Fibroblast of skin of left biceps (primary cell): ENCODE results near the gene CUBN.
"Not testable (repeated sequence)": the region's sequence is repeated elsewhere in the genome, so short reads cannot be mapped to it uniquely, and the experiment has no call there.

Experiments
- DNase-seq, 2 experiments: peaks; one replicate each; pipeline ENCODE4 v3.0.0-alpha.2; 2013; ENCODE audit warnings: low read depth in 2 of 2

Gene CUBN

DNA sequence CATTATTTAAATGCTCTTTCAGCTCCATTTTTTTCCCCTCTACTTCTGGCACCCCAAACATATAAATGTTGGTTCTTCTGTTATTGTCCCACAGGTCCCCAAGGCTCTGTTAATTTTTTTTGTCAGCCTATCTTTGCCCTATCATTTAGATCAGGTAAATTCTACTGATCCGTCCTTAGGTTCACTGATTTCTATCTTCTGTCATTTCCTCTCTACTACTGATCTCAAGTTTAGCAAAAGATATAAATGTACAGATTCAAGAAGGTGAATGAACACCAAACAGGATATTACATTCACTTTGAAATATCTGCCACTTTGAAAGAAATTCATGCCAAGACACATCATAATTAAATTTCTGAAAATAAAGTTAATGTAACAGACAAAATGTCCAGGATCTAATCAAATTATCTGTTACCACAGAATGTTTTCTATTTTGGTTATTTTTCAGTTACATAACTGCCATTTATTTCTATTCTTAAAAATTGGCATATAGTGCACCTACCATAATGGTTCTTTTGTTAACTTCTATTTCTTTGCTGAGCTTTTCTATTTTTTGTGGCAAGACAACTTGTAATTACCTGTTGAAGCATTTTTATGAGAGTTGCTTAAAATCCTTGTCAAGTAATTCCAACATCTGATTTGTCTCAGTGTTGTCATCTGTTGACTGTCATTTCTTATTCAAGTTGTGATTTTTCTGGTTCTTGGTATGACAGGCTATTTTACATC, 12.1 kb upstream of the CUBN start:
- no peak for DNase-seq

DNA sequence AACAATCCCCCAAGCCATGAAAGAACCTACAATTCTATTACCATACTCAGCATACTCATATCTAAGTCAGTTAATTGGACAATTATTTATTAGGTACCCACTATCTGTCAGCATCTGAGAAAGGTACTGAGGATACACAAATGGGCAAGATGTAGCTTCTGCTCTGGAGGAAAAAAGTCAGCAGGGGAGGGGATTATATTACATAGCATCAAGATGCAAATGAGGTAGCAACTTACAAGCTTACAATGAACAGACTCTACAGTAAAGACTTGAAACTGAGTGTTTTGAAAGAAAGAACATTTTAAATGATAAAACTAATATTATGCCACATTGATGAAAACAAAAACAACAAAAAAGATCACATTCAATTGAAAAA, 10.8 kb upstream of the CUBN start:
- no peak for DNase-seq

DNA sequence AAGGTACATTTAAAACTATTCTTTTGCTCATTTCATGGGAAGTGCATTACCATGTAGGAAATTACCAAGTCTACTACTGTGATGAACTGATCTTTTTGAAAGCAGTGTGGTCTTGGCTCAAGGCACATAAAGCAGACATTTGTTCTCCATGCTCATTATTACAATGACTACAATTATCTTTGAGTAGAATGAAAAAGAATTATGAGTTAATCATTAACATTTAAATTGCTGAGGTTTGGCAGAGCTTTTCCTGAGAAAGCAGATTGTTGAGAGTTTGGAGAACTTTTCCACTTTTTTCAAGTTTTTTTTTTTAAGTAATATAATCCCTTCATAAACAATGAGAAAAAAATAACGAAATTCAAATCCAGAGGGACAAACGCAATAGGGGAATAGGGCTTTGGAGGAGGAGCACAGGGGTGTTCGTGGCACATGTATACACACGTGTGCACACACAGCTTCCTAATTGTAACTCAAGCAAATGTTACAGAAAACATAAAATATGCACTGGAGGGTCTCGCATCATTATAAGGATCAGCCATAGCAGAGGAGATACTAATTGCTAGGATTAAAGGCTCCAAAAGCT, 8.9 kb upstream of the CUBN start:
- DNase-seq: no peak

DNA sequence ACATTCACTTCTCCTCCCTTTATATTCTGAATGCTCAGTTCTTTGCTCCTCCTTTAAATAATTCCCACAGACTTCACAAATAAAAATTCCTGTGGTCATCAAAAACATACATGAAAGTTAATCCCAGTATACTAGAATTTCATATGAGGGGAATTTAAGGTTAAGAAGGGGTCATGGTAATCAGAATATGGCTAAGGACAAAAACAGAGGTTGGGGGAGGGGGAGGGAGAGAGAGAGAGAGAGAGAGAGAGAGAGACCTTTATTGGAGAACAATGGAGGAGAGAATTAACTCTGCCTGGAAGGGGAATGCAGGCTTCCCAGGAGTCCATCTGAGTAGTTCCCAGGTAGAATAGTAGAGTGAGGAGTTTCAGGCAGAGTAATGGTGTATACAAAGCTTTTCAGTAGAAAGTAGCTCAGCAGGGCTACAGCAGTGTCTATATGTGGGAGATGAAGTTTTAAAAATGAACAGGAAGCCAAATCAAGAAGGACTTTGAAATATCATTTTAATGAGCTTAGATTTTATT, 5.2 kb upstream of the CUBN start:
- DNase-seq: no peak

DNA sequence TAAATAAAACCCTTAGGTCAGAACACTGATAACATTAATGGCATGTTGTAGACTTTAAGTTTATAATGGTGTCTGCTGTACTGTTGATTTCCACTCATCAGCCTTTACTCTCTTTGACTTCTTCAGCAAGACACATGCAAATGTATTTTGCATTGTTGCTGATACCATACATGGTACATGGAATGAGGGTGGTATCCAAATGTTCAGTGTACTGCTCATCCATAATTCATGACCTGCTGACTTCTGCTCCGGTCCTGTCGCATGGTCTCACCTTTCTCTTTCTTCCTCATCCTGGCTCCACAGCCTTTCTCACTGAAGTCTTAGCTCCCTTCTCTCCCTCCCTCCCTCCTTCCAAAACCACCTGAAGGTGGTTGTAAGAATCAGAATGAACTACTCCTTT, 4.7 kb upstream of the CUBN start:
- DNase-seq: no peak

DNA sequence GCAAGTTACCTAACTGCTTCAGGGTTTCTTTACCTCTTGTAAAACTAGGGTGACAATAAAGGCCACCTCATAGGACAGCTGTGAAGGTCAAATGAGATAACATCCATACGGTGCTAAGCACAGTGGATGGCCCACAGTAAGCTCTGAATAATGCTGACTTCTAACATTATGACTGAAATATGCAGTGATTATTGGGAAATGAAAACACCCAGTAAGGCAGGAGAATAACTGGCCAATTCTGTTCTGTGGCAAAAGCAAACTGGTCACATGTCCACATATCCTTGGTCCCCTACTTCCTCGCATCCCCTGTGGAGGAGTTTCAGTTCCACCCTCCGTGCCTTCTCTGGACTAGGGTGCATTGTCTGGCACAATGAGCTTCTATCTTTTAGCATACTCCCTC, 1.4 kb downstream of the CUBN start:
- DNase-seq: no peak

DNA sequence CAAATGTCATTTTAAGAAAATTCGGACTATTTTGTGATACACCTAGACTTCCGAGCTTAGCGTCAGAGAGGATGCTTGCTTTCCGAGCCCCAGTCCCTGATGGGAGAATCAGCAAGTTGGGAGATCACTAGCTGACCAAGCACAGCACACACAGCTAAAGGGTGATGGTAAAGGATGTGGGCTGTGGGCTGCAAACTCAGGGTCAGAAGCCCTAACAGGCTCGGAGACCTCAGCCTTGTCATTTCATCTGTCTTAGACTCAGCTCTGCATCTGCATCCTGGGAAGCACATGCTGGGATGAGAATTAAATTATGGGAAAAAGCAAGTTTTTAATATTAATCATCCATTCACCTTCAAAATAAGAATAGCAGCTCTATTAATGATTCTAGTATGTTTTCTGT, 3.3 kb downstream of the CUBN start:
- DNase-seq: no peak

DNA sequence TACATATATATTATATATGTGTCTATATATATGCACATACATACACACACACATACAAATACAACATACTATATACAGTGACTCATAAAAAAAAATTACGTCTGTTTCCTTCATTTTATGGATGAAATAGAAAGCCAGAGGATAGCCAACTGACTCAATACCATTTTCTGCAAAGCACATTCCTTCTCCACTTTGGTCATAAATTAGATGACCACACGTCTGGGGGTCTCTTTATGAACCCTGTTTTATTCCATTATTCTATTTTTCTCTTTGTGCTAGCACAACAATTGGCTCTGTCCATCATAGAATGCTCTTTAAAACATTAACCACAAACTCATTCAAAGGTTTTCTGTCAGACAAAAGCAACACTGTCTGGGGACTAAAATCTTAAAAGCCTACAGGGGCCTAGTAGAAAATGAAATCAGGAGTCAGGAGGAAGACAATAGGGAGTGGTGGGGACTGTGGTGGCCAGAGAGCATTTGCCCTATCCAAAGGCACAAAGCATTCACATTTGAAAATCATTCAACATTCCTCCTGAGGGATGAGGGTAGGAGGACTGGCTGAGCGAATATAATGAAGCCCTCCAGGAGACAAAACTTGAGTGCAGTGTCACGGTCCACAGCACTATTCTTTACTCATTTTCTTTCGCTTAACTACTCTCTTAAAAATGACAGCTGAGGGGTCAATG, 4.3 kb downstream of the CUBN start:
- no peak for DNase-seq

DNA sequence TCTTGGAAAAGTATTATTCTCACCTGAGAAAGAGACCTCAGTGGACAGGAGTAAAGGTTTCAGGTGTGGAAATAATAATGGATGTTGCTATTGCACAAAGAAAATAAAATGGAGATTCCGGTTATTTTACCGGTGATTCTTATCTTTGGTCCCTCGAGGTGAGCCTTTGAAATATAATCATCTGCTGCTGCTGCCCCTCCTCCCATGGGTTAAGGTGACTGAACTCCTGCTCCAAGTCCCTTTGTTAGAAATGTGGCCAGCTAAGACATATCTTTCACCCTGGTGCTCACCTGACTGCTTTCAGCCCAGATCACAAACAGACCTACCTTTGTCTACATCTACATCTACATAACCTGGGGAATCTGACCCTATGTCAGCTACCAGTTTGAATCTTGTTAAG, 5.7 kb downstream of the CUBN start:
- no peak for DNase-seq

DNA sequence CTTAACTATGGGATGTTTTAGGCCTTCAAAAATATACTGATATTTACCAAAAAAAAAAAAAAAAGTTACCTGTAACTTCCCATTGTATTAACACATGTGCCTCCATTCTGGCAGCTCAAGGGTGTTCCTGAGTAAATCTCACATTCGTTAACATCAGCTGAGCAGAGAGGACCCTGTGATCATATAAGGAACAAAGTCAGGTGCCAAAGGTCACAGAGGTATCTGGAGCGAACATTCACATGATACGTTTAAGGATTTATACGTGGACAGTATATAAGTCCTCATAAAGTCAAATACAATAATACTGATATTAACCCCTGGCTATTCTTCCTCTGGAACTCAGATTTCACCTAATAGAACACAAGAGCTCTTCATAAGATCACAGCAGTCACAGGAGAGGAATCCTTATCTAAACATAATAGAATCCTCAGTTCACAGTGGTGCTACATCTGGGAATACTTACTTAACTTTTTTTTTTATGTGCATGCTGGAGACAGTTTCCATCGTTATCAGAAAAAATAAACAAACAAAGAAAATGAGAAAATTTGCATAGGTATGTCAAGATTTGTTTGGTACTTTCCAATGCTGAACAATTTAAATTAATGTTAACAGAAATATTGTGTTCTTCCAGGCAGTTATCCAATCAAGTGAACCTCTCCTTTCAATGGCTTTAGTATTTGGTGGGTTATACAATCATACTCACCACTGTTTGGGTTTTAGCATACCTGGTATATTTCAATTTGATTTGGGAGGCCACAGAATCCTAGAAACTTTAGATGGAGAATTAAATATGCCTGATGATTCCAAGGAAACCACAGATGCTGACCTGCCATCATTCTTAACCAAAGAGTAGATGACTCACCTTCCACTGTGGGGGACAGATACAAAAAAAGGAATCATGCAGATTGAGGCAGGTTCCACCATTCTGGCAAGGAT, 6.6 kb downstream of the CUBN start:
- DNase-seq: peak in 1 of 2 experiments; percentile 46

DNA sequence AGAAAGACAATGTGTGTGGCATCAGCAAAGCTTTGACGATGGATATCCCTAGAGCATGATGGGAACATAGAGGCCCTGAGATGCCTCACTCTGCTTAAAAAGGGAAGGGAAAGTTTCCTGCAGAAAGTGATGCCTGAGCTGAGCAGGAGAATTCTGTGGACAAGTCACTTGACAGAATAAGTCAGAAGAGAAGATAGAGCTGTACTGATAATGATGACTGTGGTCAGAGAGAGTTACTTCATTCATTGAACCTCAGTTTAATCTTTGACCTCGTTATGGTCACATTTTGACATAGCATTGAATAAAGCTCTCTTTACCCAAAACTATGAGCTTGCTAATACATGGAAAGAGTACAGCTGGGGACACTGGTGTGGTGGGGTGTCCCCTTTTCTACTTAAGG, 7.6 kb downstream of the CUBN start:
- DNase-seq: no peak

DNA sequence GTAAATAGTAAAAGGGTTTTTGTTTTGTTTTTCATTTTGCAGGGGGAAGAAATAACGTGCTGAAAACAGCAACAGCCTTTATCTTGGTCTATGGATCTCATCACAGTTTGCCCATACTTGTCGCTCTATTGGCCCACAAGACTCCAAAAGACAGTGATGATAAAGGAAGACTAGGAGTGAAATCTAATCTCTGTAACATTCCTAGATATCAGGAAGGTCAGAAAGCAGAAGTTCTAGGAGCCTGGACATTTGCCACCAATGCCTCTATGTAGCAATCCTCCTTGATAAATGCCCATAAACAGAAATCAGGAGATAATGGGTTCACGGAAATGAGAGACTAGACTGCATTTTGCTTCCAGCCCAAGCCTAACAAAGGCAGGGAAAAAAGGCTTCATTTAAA, 8.9 kb downstream of the CUBN start:
- no peak for DNase-seq

DNA sequence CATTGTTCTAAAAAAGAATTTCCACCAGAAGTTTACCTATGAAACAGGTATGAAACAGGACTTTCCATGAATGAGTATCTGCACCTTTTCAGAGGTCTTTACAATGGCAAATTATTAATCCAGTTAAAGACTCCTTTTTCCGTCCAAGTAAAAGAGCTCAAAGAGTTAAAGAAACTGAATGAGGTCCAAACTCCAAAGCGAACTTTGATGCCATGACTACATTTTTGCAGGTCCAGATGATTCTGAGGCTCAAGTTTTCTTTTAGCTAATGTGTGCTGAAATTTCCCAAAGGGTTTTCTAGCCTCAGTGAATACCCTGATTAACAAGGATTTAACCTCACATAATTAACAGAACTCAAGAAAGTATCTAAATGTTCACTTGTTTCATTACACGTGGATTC, 9.8 kb downstream of the CUBN start:
- no peak for DNase-seq

DNA sequence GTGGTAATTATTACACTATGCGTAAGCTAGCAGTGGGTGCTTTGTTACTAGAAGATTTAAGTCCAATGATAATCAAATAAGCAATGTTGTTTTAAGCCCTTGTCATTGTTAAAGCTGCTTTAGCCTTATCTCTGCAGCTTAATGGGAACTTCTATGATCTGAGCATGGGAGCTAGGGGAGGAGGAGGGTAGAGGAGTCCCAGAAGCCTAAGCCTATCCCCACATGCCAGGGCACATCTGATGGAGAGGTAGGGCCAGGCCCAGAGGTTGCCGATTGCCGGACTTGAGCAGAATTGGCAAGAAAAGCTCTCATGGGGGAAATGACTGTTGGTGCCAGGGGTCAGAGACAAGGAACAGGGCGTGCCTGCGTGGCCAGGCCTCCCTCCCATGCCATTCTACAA, 13.4 kb downstream of the CUBN start:
- DNase-seq: no peak

DNA sequence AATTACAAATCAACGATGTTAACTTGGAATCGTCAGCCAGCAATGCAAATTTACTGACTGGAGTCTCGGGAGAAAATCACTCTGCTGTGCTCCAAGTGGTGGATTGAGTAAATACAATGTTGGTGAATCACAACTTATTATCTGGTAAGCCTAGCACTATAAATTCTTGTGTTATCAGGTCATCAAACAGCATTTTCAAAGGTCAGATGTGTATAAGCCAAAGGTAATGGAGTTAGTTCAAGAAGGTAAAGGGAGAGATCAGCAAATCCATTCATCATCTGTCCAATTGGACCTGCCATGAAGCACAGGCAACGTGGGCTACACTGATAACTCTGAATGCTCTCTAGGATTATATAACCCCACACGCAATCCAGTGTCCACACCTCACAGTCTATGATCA, 13.9 kb downstream of the CUBN start:
- DNase-seq: no peak

DNA sequence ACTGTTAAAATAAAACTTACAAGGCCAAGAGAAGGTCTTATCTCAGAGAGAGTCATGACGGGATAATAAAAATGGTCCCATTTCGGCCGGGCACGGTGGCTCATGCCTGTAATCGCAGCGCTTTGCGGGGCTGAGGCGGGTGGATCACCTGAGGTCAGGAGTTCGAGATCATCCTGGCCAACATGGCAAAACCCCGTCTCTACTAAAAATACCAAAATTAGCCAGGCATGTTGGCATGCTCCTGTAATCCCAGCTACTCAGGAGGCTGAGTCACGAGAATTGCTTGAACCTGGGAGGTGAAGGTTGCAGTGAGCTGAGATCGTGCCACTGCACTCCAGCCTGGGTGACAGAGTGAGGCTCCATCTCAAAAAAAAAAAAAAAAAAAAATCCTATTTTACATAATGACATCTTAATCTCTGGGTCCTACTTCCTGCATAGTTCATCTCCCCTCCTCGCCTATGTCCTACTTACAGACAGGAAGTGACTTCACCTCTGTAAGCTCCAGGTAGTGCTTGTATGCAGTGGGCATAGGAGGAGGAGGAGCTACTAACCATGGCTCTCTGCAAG, 14.7 kb downstream of the CUBN start:
- DNase-seq: not testable (repeated sequence)

DNA sequence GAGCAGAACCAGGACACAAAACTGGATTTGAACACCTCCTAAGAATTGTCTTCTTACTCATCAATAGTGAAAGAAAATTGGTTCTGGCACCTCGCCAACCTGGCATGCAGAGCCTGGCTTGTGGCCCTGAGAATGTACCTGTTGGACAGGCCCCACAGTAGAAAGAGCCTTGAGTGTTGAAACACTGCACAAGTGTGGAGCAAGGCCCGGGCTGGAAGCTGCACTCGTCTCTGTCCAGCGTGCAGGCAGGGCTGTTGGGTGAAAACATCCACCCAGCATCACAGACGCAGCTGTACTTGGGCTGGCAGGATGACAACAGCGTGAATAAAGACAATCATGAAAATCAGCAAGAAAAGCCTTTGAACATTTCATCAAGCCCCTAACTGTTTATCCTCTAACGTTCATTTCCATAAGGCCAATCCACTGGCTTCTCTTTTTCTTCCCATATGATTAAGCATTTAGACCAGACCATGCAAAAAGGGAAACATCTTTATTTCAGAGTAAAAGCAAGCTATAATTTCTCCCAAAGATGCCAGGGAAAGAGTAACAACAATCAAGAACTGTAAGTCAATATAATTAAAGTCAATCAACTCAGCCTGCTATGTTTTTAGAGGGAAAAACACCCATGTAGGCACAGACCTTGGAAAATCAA, 15.6 kb downstream of the CUBN start:
- no peak for DNase-seq

DNA sequence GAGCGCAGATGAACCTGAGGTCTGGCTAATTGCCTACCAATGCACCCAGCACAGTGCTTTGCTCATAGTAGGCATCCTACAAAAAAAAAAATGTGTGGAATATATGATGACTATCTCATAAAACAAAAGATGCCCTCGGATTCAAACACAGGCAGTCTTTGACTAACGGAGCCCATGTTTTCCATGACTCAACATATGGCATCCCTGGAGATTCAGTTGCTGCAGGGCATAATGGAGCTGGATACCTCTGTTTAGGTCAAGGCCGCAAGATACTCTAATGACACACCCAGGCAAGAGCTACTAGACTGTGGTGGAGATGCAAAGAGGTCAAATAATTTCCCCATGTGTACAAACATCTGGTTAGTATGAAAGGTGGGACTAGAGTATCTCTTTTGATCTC, 16.3 kb downstream of the CUBN start:
- no peak for DNase-seq

DNA sequence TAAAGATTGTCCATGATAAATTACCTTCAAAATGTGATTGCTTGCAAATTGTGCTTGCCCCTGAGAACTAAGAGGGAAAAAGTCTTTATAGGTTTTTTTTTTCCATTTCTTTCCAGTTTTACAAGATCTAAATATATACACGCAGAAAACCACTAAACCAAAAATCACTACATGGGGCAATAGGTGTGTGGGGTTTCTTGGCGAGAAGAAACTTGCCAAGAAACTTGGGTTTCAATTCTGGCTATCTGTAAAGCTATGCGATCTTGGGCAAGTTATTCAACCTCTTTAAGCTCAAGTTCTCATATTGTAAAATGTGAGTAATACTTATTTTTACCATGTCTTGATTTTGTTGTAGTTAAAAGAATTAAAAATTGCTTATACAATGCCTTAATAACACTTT, 17.0 kb downstream of the CUBN start:
- no peak for DNase-seq

DNA sequence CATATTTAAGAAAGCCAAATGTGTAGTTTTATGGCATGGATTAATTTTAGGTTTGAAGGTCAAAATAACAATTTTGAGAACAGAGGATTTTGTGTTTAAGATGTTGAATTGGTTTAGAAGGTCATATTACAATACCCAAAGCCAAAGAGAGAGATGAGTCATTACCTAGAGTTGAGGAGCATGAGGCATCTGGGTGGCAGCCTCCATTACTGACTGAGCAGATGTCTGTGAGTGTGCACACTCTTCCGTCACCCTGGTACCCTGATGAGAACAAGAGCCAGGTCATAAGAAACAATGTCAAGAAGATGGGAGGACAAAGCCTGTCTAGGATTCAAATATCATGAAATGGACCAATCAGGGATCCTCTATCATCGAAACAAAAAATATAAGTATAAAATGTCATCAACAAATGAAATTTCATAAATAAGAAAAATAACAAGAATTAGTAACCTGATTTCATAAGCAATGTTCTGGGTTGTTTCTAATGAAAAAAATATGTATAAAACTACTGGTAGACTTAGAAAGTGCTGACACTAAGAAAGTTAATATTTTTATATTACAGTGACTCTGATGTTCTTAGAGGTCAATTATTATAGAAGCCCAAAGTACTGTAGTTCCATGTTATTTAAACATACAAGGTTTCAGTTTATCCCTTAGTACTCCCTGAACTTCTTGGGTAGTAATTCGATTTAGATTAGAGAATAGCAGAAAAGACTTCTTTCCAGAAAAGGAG, 20.0 kb downstream of the CUBN start:
- DNase-seq: no peak

DNA sequence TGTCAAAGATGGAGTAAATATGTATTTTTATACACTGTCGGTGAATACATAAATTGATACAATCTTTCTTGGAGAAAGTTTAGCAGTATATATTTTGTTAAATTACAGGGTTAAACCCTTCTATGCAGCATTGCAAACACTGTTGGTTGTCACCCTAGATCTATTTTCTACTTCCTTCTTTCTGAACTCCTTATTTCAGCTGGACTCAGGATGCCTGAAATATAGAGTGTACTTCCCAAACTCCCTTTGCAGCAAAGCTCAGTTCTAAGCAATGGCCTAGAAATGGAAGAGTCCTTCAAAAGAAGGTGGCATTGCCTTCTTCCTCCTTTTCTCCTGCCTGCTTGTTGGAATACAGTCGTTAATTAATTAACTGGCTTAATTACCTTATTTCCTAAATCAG, 20.6 kb downstream of the CUBN start:
- DNase-seq: no peak
